ENCODE measurements around the gene BABAM2. TPM values are rescaled to one million over a fixed set of nuclear protein-coding genes. Genes with fewer than 3 reads are reported as not detected.

BABAM2 gene
- total RNA-seq, 1 donor: 42.0 TPM

GRCh38 chr2:27953077-27953476 lies 62.5 kb downstream of the BABAM2 start:
- no peak for TF ChIP-seq CTCF (IDR thresholded peaks at IDR 0.05; ENCODE audit: extremely low read depth, low read depth, low read length)
- peaks cover 21% of the 10 kb centered on the region for H3K79me2 ChIP-seq (ENCODE audit: insufficient read depth, low read length)

GRCh38 chr2:27954221-27954673 lies 63.7 kb downstream of the BABAM2 start:
- peak overlapping the region; percentile 95 for H3K27ac ChIP-seq (ENCODE audit: low read depth, low read length)
- H2AFZ ChIP-seq (ENCODE audit: low read length): no peak overlapping the region
- H3K4me1 ChIP-seq (ENCODE audit: insufficient read depth, low read length): peaks cover 58% of the 10 kb centered on the region
- peaks cover 28% of the 10 kb centered on the region for H3K79me2 ChIP-seq (ENCODE audit: insufficient read depth, low read length)
- DNase-seq (ENCODE audit: insufficient read length, low spot score, missing footprints): no peak
- H3K27me3 ChIP-seq (ENCODE audit: insufficient read depth, low read length): no peaks in the 10 kb centered on the region
- H3K9me3 ChIP-seq (ENCODE audit: low read depth, low read length): no peaks in the 10 kb centered on the region
- no peak overlapping the region for H3K4me3 ChIP-seq (ENCODE audit: insufficient read depth, low read length)
- H3K4me2 ChIP-seq (ENCODE audit: insufficient read depth, low read length): peak overlapping the region; percentile 64
- H3K36me3 ChIP-seq (ENCODE audit: insufficient read depth, low read length): no peaks in the 10 kb centered on the region
- no peaks in the 10 kb centered on the region for H4K20me1 ChIP-seq (ENCODE audit: insufficient read depth, low read length)
- TF ChIP-seq CTCF (IDR thresholded peaks at IDR 0.05; ENCODE audit: extremely low read depth, low read depth, low read length): no peak

More at GRCh38 chr2:27953077-27953476, 62.5 kb downstream of the BABAM2 start:
- no peaks in the 10 kb centered on the region for H3K36me3 ChIP-seq (ENCODE audit: insufficient read depth, low read length)
- no peak for DNase-seq (ENCODE audit: insufficient read length, low spot score, missing footprints)
- no peak overlapping the region for H3K4me3 ChIP-seq (ENCODE audit: insufficient read depth, low read length)
- H3K27me3 ChIP-seq (ENCODE audit: insufficient read depth, low read length): no peaks in the 10 kb centered on the region
- H3K4me2 ChIP-seq (ENCODE audit: insufficient read depth, low read length): no peak overlapping the region
- no peaks in the 10 kb centered on the region for H3K9me3 ChIP-seq (ENCODE audit: low read depth, low read length)
- no peak overlapping the region for H2AFZ ChIP-seq (ENCODE audit: low read length)
- H3K4me1 ChIP-seq (ENCODE audit: insufficient read depth, low read length): peaks cover 49% of the 10 kb centered on the region
- peak overlapping the region; percentile 95 for H3K27ac ChIP-seq (ENCODE audit: low read depth, low read length)
- H4K20me1 ChIP-seq (ENCODE audit: insufficient read depth, low read length): no peaks in the 10 kb centered on the region

- no peak overlapping the region for H3K4me3 ChIP-seq (ENCODE audit: insufficient read depth, low read length)
Observed at GRCh38 chr2:27954771-27955383, 64.3 kb downstream of the BABAM2 start.

More at GRCh38 chr2:27954771-27955383, 64.3 kb downstream of the BABAM2 start:
- H4K20me1 ChIP-seq (ENCODE audit: insufficient read depth, low read length): no peaks in the 10 kb centered on the region
- H3K79me2 ChIP-seq (ENCODE audit: insufficient read depth, low read length): peaks cover 28% of the 10 kb centered on the region
- TF ChIP-seq CTCF (IDR thresholded peaks at IDR 0.05; ENCODE audit: extremely low read depth, low read depth, low read length): peak; percentile 55
- H3K4me1 ChIP-seq (ENCODE audit: insufficient read depth, low read length): peaks cover 65% of the 10 kb centered on the region
- H3K4me2 ChIP-seq (ENCODE audit: insufficient read depth, low read length): peak overlapping the region; percentile 64
- no peak overlapping the region for H2AFZ ChIP-seq (ENCODE audit: low read length)
- no peaks in the 10 kb centered on the region for H3K27me3 ChIP-seq (ENCODE audit: insufficient read depth, low read length)
- no peaks in the 10 kb centered on the region for H3K36me3 ChIP-seq (ENCODE audit: insufficient read depth, low read length)
- no peak for DNase-seq (ENCODE audit: insufficient read length, low spot score, missing footprints)
- H3K27ac ChIP-seq (ENCODE audit: low read depth, low read length): peak overlapping the region; percentile 95
- no peaks in the 10 kb centered on the region for H3K9me3 ChIP-seq (ENCODE audit: low read depth, low read length)

Data from osteoblast (primary cell).